Measurements from ENCODE around the gene MRPL3. TPM values are rescaled to one million over a fixed set of nuclear protein-coding genes. Genes with fewer than 3 reads are reported as not detected.

MRPL3 gene
- 120 TPM for total RNA-seq (ENCODE audit: insufficient read depth, low replicate concordance)

- DNase-seq (ENCODE audit: low spot score) = peak; percentile 87
These were observed at the start of gene MRPL3 for GRCh38 chr3:131502530-131503319. TSS of gene MRPL3 (minus strand) at chr3:131502971. CDS start at chr3:131502821, 150 bp downstream.

- no peak for DNase-seq (ENCODE audit: low spot score)
These were observed 49.0 kb upstream of the MRPL3 start for GRCh38 chr3:131551761-131552160.

- no peak for DNase-seq (ENCODE audit: low spot score)
These were observed 48.0 kb upstream of the MRPL3 start for GRCh38 chr3:131550562-131551465.

- no peak for DNase-seq (ENCODE audit: low spot score)
These were observed 46.6 kb upstream of the MRPL3 start for GRCh38 chr3:131549340-131549739.

GRCh38 chr3:131547585-131547984 lies 44.8 kb upstream of the MRPL3 start:
- DNase-seq (ENCODE audit: low spot score) = no peak

- DNase-seq (ENCODE audit: low spot score) = peak; percentile 49
These were observed 43.7 kb upstream of the MRPL3 start for GRCh38 chr3:131546441-131546840.

GRCh38 chr3:131544557-131544956 lies 41.8 kb upstream of the MRPL3 start:
- DNase-seq (ENCODE audit: low spot score) = no peak

- peak; percentile 86 for DNase-seq (ENCODE audit: low spot score)
These were observed 40.9 kb upstream of the MRPL3 start for GRCh38 chr3:131543714-131544113.

- no peak for DNase-seq (ENCODE audit: low spot score)
These were observed 38.5 kb upstream of the MRPL3 start for GRCh38 chr3:131541288-131541687.

- no peak for DNase-seq (ENCODE audit: low spot score)
These were observed 38.0 kb upstream of the MRPL3 start for GRCh38 chr3:131540821-131541220.

GRCh38 chr3:131540143-131540542 lies 37.4 kb upstream of the MRPL3 start:
- DNase-seq (ENCODE audit: low spot score) = no peak

GRCh38 chr3:131538968-131539367 lies 36.2 kb upstream of the MRPL3 start:
- no peak for DNase-seq (ENCODE audit: low spot score)

- DNase-seq (ENCODE audit: low spot score) = no peak
These were observed 34.8 kb upstream of the MRPL3 start for GRCh38 chr3:131537531-131537930.

GRCh38 chr3:131535596-131535995 lies 32.8 kb upstream of the MRPL3 start:
- no peak for DNase-seq (ENCODE audit: low spot score)

GRCh38 chr3:131535131-131535530 lies 32.4 kb upstream of the MRPL3 start:
- no peak for DNase-seq (ENCODE audit: low spot score)

- DNase-seq (ENCODE audit: low spot score) = no peak
These were observed 29.9 kb upstream of the MRPL3 start for GRCh38 chr3:131532645-131533044.

GRCh38 chr3:131530843-131531242 lies 28.1 kb upstream of the MRPL3 start:
- no peak for DNase-seq (ENCODE audit: low spot score)

- DNase-seq (ENCODE audit: low spot score) = no peak
These were observed 27.6 kb upstream of the MRPL3 start for GRCh38 chr3:131530388-131530787.

- peak; percentile 70 for DNase-seq (ENCODE audit: low spot score)
These were observed 24.1 kb upstream of the MRPL3 start for GRCh38 chr3:131526801-131527347.

GRCh38 chr3:131518680-131519079 lies 15.9 kb upstream of the MRPL3 start:
- no peak for DNase-seq (ENCODE audit: low spot score)

GRCh38 chr3:131505421-131505820 lies 2.6 kb upstream of the MRPL3 start:
- DNase-seq (ENCODE audit: low spot score) = no peak

- no peak for DNase-seq (ENCODE audit: low spot score)
These were observed 507 bp upstream of the MRPL3 start for GRCh38 chr3:131503320-131503635.
